Peyer's patch (tissue), 4 donors: ENCODE measurements around the gene DNAJB12. TPM values are rescaled to one million over a fixed set of nuclear protein-coding genes. Genes with fewer than 3 reads are reported as not detected.

Experiments used
- DNase-seq, 3 donors: peaks; one replicate each; pipeline ENCODE4 v3.0.0-alpha.2; 2017 to 2019
- H3K27ac ChIP-seq, 4 donors: fragments of 200-600 bp; sonication (generic); one replicate each; pipeline ENCODE4 v1.5.1; 2016 to 2019
- H3K27me3 ChIP-seq, 2 donors: fragments of 200-600 bp; sonication (generic); one replicate each; pipeline ENCODE4 v1.5.1; 2019
- H3K36me3 ChIP-seq, 3 donors: fragments of 200-600 bp; sonication (generic); one replicate each; pipeline ENCODE4 v1.5.1; 2016 to 2019
- H3K4me1 ChIP-seq, 4 donors: fragments of 200-600 bp; sonication (generic); one replicate each; pipeline ENCODE4 v1.5.1; 2016 to 2019
- H3K4me3 ChIP-seq, 4 donors: fragments of 200-600 bp; sonication (generic); 1 replicate in 3 of 4; 2 replicates in 1 of 4; pipeline ENCODE4 v1.5.1; 2016 to 2019; ENCODE audit warnings: mild to moderate bottlenecking in 1 of 4
- H3K9me3 ChIP-seq, 4 donors: fragments of 200-600 bp; sonication (generic); one replicate each; pipeline ENCODE4 v1.5.1; 2016 to 2019; ENCODE audit warnings: mild to moderate bottlenecking in 1 of 4
- CTCF ChIP-seq, 6 experiments: fragments of 450-650 bp in 4 of 6; fragments of 200-600 bp in 2 of 6; sonication (generic) in 1 of 6; IDR thresholded peaks; one replicate each; pipeline ENCODE4 v1.5.1; 2017 to 2019; ENCODE audit warnings: antibody characterized with exemption in 6 of 6, mild to moderate bottlenecking in 3 of 6, moderate library complexity in 1 of 6
- POLR2A ChIP-seq, 2 donors: fragments of 450-650 bp; IDR thresholded peaks; one replicate each; pipeline ENCODE4 v1.5.1; 2017; ENCODE audit warnings: antibody characterized with exemption in 2 of 2, mild to moderate bottlenecking in 2 of 2, moderate library complexity in 2 of 2
- total RNA-seq, 4 donors: library from RNA; depleted of rRNA; stranded (reverse); fragments of >200 nt; gene quantifications; one replicate each; pipeline ENCODE4 v1.1.0, GENCODE V29; 2016

DNAJB12 gene
- total RNA-seq, 4 donors from 2014 or later, result 33.0 to 54.1 (median 47.2) TPM

- H3K27ac ChIP-seq, result peak overlapping the region in 1 of 4 donors; percentile 34
- peaks cover 0 to 73% (median 0%) of the 10 kb centered on the region in 3 donors for H3K36me3 ChIP-seq
- H3K9me3 ChIP-seq, result no peaks in the 10 kb centered on the region
- DNase-seq, result peak; percentile 77 to 87 (median 79)
- no peak for TF ChIP-seq POLR2A (IDR thresholded peaks at IDR 0.05)
- peak; percentile 87 to 96 (median 92) for TF ChIP-seq CTCF (IDR thresholded peaks at IDR 0.05)
- H3K27me3 ChIP-seq, result no peaks in the 10 kb centered on the region
- H3K4me3 ChIP-seq, result no peak overlapping the region
- H3K4me1 ChIP-seq, result peaks cover 0 to 23% (median 15%) of the 10 kb centered on the region in 4 donors
Measured at GRCh38 chr10:72340510-72341261, 14.0 kb downstream of the DNAJB12 start.

- TF ChIP-seq CTCF (IDR thresholded peaks at IDR 0.05) (no peak), POLR2A (IDR thresholded peaks at IDR 0.05) (no peak)
- DNase-seq, result no peak
- Histone ChIP-seq H3K4me3 (no peak overlapping the region), H3K36me3 (peaks cover 0 to 76% (median 0%) of the 10 kb centered on the region in 3 donors), H3K4me1 (peaks cover 0 to 39% (median 31%) of the 10 kb centered on the region in 4 donors), H3K27me3 (no peaks in the 10 kb centered on the region), H3K9me3 (no peaks in the 10 kb centered on the region), H3K27ac (no peak overlapping the region)
Measured at GRCh38 chr10:72338180-72338579, 16.5 kb downstream of the DNAJB12 start.

- H3K9me3 ChIP-seq, result no peaks in the 10 kb centered on the region
- no peak for DNase-seq
- TF ChIP-seq POLR2A (IDR thresholded peaks at IDR 0.05), result no peak
- no peak for TF ChIP-seq CTCF (IDR thresholded peaks at IDR 0.05)
- H3K4me1 ChIP-seq, result peaks cover 0 to 43% (median 32%) of the 10 kb centered on the region in 4 donors
- peaks cover 0 to 74% (median 0%) of the 10 kb centered on the region in 3 donors for H3K36me3 ChIP-seq
- no peak overlapping the region for H3K27ac ChIP-seq
- H3K4me3 ChIP-seq, result no peak overlapping the region
- H3K27me3 ChIP-seq, result no peaks in the 10 kb centered on the region
Measured at GRCh38 chr10:72337722-72338121, 17.0 kb downstream of the DNAJB12 start.

GRCh38 chr10:72337039-72337629 is 17.6 kb downstream of the DNAJB12 start:
- Histone ChIP-seq H3K4me1 (peaks cover under 1 to 49% (median 37%) of the 10 kb centered on the region in 4 donors), H3K9me3 (no peaks in the 10 kb centered on the region), H3K4me3 (no peak overlapping the region), H3K36me3 (peaks cover 0 to 69% (median 0%) of the 10 kb centered on the region in 3 donors), H3K27ac (peak overlapping the region; percentile 89 to 94 (median 91)), H3K27me3 (no peaks in the 10 kb centered on the region)
- TF ChIP-seq POLR2A (IDR thresholded peaks at IDR 0.05), result no peak
- TF ChIP-seq CTCF (IDR thresholded peaks at IDR 0.05), result peak; percentile 95 to 97 (median 96)
- peak; percentile 73 to 89 (median 86) for DNase-seq

GRCh38 chr10:72336259-72337038 is 18.3 kb downstream of the DNAJB12 start:
- peaks cover 5 to 56% (median 44%) of the 10 kb centered on the region in 4 donors for H3K4me1 ChIP-seq

More at GRCh38 chr10:72336259-72337038, 18.3 kb downstream of the DNAJB12 start:
- Histone ChIP-seq H3K4me3 (no peak overlapping the region), H3K27ac (peak overlapping the region; percentile 89 to 94 (median 91)), H3K36me3 (peaks cover 0 to 65% (median 0%) of the 10 kb centered on the region in 3 donors), H3K27me3 (no peaks in the 10 kb centered on the region), H3K9me3 (no peaks in the 10 kb centered on the region)
- TF ChIP-seq POLR2A (IDR thresholded peaks at IDR 0.05) (no peak), CTCF (IDR thresholded peaks at IDR 0.05) (no peak)
- no peak for DNase-seq
